NCI-H82 (cell line): ENCODE measurements around the gene TCF12.
A peak's percentile ranks its signal among the peaks of the same experiment; 100 is the strongest.
"Not testable (repeated sequence)": the region's sequence is repeated elsewhere in the genome, so short reads cannot be mapped to it uniquely, and the experiment has no call there.

Source experiments
- DNase-seq: peaks from one replicate; lab custom pipeline; 2025; lab: John Stamatoyannopoulos, UW

TCF12 gene

DNA sequence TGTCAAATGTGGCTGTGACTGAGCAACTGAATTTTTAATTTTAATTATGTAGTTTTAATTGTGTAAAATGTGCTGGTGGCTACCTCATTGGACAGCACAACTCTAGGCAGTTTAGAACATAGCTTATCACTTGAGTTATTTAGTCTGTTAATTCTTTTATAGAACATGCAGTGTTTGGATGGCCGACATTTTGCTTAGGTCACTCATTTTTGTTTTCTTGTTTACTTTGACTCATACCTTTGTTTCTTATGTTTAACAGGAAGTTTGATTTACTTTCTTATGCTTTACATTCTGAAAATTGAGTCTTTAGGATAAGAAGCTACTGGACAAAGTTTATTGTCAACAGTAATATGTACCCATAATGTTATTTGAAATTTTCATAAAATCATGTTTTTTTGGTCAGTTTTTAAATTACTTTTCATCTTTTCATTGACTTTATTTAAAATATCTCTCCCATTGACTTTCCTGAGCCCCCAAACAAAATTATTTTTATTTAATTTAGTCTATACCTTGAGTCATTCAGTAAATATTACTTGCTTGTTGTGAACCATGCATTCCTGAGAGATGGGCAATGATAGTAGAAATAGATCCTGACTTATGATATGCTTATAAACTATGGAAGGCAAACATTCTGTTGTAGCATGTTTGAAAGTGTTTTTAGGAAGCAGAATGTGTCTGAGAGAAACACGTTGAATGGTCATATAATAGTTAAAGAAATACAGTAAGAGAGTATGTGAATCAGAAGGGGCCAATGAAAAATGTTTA lies 60.6 kb downstream of the TCF12 start:
- no peak for DNase-seq

DNA sequence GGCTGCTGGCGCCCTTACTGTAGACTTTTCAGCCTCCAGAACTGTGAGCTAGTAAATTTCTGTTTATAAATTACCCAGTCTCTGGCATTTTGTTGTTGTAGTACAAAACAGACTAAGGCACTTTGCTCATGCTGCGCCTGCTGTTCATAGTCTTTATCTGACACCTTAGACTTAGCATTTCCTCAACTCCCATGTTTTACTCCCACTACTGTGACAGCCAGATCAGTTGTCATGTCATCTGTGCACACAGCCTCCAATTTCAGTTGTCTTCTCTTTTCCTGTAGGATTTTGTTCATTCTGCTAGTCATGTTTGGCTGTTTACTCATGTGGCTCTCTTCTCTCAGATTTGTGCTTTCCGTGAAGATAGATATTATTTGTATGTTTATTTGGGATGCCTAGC lies 62.0 kb downstream of the TCF12 start:
- no peak for DNase-seq

DNA sequence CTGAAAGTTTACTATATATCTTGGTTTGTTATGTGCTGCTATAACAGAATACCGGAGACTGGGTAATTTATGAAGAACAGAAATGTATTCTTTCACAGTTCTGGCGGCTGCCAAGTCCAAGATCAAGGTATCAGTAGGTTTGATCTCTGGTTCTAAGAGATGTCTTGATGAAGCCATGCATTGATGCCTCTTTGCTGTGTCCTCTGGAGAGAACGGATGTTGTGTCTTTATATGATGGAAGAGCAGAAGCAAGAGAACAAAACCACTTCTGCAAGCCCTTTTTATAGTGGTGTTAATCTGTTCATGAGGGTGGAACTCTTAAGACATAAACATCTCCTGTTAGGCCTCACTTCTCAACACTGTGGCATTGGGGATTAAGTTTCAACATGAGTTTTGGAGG lies 62.7 kb downstream of the TCF12 start:
- no peak for DNase-seq

DNA sequence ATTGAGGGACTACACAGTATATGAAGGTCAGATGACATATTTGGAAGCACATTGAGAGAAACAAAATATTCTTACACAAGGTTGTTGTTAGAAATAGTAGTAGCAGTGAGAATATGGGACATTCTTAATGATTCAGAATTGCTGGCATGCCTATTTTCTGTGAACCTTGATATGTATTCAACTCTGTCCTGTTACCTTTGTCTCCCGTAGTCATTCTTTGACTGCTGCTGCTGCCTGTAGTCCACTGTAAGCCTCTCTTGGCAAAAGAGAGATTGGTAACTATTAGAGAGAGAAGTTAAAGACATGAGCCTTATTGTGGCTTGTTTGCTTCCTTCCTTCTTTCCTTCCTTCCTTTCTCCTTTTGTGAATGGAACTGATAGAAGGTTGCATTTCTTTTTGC lies 64.5 kb downstream of the TCF12 start:
- DNase-seq: no peak

DNA sequence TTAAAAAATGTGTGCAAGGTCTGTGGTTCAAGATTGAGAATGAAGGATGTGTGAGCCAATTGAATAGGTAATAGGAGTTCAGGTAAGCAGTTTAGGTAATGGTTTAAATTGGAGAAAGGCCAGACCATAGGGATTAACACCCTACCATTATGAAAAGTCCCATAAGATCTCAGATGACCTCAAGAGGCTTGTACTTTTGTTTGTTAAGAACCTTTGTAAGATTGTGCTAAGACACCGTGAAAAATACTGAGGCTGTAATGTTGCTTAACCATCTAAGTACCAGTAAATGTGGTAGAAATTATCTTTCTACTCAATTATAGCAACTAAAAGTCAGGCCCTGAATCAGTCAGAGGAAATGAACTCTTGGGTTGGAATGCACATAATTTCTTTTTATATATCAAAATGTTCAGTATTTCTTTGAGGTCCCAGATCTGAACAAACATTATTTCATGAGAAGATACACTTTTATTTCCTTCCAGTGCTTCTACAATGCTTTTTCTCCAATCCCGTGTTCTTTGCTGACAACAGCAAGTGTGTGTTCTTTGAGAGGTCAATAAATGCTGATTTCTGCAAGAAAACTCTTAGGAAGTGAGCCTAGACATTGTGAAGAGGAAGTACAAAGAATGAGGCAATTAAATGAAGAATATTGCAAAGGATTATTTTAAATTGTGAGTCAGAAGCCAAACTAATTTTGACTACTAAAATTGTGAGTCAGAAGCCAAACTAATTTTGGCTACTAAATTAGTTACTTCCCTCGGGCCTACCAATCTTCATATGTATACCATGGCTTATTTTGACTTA lies 66.4 kb downstream of the TCF12 start:
- no peak for DNase-seq

DNA sequence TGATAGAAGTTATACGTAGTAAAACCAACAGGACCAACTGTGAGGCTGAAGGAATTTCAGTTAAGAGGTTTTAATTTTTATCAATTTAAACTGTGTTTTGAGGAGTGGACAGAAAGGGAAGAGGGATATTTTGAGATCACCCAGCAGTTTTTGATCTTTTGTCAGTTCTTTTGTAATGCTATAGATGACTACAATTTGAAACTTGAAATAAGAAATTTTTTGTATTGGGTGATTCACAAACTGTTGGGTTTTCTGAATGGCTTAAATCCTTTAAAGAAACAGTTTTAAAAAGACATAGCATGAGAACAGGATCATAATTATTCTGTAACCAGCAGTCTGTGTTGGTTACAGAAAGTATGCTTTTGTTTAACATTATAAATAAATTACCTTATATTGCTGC lies 67.4 kb downstream of the TCF12 start:
- DNase-seq: no peak

DNA sequence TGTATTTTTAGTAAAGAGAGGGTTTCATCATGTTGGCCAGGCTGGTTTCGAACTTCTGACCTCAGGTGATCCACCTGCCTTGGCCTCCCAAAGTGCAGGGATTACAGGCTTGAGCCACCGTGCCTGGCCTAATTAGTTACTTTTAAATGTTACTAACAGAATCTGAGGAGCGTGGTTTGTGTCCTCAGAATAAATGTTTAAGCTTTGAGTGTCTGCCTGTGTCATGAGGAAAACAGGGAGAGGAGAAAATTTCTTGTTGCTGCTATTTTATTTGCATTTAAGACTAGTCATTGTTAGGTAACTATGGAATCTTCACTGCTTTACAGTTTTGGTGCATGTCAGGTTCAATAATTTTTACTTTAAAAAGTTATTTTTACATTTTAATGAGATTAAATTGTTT lies 68.8 kb downstream of the TCF12 start:
- no peak for DNase-seq

DNA sequence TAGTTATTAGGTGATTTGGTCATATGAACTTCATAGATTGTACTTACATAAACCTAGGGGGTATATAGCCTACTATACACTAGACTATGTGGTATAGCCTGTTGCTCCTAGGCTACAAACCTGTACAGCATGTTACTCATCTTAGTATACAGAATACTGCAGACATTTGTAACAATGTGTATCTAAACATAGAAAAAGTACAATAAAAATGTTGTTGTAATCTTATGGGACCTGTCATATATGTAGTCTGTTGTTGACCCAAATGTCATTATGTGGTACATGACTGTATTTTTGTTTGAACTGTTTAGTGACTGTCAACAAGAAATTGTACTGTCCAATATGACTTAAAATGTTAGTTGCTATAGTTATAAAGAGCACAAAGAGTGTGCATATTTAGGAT lies 69.8 kb downstream of the TCF12 start:
- no peak for DNase-seq

DNA sequence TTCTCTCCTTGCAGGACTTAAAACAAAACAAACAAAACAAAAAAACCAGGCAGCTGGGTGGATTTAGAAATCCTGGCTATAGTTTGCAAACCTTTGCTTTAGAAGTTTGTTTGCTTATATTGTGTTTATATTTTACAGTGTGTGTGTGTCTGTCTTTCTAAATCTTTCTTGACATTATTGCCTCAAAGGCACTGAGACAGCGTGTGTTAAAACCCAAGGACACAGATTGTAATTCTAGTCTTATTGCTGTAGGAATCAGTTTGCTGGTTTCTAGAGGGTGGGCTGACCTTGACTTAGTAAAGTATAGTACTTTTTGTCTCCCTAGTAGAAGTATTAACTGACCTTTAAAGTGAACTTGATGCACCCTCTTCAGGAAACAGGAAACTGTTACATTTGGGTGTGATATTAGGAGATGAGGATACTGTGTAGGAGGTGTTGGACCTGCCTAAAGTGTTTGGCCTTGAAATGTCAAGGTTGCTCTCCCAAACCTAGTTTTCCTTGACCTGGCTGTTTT lies 71.0 kb downstream of the TCF12 start:
- DNase-seq: no peak

DNA sequence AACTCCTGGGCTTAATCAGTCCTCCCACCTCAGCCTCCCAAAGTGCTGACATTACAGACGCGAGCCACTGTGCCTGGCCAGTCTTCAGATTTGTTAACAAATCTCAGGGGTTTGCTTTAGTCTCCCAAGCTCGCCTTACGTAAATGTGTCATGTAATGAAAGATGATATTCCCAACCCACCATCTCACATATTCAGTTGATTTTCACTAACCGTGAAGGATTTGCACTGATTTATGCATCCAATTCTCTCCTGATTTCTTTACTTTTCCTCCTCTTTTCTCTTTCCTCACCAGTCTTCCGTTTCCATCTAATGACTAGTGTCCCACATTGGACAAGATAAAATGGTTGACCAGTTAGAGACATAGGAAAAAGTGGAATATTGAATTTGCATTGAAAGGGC lies 72.6 kb downstream of the TCF12 start:
- no peak for DNase-seq

DNA sequence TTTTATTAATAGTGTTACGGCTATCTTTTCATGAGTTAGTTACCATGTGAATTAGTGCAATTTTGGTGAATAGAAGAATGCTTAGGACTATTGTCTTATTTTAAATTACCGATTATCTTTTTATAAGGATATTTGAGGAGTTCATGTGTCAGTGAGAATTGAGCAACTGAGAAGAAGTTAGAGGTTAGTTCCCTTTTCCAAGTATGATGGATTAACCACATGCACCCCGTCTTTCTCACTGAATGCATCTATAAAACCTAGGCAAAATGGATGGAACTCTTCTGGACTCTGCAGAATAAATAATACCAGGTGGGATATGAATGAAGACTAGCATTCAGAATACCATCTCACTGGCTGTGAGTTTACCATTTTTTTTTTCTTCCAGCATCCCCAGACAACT lies 74.3 kb downstream of the TCF12 start:
- DNase-seq: no peak

DNA sequence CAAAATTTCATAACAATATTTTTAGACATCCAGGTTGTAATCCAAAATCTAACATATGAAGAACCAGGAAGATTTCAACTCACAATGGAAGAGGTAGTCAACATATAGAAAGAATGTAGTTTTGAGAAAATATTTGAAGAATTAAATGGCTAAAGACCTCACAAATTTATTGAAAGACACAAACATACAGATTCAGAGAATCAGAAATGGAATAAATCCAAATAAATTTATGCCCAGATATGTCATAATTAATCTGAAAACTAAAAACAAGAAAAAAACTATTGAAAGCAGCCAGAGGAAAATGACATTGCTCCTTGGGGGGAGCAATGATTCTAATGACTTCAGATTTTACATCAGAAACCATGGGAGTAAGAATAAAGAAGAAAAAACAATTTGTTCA lies 75.8 kb downstream of the TCF12 start:
- no peak for DNase-seq

DNA sequence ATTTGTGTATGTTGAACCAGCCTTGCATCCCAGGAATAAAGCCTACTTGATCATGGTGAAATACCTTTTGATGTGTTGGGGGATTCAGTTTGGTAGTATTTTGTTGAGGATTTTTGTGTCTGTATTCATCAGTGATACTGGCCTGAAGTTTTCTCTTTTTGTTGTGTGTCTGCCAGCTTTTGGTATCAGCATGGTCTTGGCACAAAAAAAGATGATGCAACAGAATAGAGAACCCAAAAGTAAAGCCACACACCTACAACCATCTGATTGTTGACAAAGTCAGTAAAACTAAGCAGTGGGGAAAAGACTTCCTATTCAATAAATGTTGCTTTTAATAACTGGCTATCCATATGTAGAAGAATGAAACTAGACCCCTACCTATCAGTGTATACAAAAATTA lies 77.6 kb downstream of the TCF12 start:
- DNase-seq: no peak

DNA sequence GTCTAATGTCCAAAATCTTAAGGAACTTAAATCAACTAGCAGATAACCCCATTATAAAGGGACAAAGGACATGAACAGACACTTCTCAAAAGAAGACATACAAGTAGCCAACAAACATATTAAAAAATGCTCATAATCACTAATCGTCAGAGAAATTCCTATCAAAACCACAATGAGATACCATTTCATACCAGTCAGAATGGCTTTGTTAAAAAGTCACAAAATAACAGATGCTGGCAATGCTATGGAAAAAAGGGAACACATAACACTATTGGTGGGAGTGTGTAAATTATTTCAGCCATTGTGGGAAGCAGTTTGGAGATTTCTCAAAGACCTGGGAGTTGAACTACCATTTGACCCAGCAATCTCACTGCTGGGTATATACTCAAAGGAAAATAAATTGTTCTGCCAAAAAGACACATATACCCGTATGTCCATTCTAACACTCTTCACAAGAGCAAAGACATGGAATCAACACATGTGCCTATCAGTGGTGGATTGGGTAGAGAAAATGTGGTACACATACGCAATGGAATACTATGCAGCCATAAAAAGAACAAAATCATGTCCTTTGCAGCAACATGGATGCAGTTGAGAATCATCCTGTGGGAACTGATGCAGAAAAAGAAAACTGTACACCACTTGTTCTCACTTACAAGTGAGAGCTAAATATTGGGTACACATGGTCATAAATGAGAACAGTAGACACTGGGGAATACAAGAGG lies 78.5 kb downstream of the TCF12 start:
- no peak for DNase-seq

DNA sequence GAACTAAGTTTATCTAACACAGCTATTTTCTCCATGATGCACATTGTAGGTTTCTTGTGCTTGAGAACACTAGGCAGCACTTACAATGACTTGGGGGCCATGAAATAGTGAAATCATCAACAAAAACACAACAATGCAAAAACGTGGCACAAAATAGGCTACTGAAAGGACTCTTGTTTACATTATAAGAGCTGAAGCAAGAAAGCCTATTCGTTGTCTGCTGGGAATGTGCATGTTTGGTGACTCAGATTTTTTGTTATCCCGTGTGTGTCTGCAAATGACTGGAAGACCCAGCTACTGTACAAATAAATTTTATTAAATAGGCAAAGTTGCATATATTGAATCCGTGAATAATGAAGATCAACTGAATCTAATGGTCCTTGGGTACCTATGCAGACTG lies 85.0 kb downstream of the TCF12 start:
- no peak for DNase-seq

DNA sequence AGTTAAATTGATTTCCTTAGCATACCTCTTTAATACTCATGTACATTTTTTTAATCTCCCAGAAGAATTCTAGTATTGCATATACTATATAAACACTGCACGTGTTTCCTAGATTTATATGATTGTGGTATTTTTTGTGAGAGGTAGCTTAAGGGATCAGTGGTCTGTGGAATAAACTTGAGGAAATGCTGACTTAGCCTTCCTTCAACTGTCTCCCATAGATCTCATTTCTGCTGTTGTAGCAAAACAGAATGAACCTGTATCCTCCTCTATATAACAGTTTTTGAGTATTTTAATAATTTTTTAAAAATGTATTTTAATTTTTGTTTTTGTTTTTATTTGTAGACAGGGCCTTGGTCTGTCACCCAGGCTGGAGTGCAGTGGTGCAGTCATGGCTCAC lies 86.8 kb downstream of the TCF12 start:
- no peak for DNase-seq

DNA sequence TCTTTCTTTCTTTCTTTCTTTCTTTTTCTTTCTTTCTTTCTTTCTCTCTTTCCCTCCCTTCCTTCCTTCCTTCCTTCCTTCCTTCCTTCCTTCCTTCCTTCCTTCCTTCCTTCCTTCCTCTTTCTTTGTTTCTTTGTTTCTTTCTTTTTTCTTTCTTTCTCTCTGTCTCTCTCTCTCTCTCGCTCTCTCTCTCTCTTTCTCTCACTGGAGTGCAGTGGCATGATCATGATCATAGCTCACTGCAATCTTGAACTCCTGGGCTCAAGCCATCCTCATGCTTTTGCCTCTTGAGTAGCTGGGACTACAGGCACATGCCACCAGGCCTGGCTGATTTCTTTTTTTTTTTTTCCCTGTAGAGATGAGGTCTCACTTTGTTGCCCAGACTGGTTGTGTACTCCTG lies 89.4 kb downstream of the TCF12 start:
- DNase-seq: not testable (repeated sequence)

DNA sequence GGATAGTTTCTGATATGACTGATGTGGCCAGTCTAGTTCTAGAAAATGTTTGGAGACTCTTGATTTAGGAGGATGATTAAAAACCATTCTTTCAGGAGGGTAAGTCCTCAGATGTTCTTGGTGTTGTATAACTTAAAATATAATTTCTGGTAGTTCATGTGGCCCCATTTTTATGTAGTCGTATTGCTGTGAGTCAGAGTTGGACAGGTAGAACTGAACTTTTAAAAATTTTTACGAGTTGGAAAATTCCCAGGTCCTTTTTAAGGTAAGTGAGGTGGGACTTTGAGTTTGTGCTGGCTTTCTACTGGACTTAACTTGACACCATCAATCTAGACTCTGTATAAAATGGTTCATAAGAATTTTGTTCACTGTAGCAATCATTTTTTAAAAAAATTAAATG lies 92.3 kb downstream of the TCF12 start:
- no peak for DNase-seq

DNA sequence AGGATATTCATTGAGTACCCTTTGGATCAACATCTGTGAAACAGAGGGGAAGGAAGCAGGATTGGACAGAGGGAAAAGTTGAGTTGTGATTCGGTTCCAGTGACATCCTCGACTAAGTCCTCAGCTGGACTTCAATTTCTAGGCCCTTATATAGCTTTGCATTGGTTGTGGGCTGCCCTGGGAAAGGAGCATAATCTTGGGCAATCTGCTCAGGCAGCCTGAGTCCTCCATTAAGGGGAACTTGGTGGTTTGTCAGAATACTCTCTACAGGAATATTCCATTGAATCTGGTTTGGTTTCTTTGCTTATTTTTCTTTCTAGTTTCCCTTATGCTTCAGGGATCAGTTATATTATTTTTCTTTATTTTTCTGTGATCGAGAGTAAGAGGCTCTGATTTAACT lies 94.1 kb downstream of the TCF12 start:
- no peak for DNase-seq

DNA sequence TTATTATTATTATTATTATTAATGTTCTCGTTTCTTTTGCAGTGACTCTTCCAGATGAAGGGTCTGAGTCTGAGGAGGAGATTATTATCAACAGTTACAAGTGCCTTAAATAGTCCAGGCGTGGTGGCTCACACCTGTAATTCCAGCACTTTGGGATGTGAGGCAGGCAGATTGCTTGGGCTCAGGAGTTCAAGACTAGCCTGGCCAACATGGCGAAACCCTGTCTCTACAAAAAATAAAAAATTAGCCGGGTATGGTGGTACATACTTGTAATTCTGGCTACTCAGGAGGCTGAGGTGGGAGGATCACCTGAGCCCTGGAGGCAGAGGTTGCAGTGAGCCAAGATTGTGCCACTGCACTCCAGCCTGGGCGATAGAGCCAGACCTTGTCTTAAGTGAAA lies 96.5 kb downstream of the TCF12 start:
- DNase-seq: not testable (repeated sequence)

DNA sequence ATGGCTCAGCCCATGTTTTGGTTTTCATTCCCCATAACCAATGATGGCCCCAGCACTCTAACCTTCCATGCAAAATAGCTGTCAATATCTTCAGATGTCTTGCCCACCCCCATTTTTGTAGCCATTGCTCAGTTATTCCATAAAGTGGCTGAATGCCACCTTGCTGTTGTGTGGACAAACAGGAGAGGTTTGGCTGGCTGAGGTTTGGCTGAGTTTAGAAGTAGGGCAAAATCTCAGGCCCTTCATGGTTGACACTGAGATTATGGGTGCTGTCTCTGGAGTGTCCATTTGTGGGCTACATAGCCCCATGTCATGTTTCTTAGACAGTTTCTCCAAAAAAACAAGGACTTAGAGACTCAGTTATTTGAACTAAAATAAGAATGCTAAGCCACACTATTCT lies 96.9 kb downstream of the TCF12 start:
- no peak for DNase-seq

DNA sequence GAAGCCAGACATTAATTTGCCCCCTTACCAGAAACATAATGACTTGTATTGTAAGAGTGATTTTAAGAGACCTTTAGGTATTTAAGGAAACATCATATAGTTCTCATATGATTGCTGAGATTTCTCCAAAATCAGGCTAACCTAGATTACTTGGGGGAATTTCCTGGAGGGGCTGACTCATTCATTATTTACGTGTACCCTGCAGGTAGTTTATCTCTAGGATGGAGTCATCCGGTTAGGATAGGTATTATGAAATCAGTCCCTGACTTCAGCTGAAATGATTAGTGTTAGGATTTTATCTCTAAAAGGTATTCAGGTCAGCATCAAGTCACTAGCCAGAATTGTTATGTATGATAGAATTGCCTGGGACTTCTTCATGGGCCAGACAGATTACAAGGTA lies 97.5 kb downstream of the TCF12 start:
- no peak for DNase-seq

DNA sequence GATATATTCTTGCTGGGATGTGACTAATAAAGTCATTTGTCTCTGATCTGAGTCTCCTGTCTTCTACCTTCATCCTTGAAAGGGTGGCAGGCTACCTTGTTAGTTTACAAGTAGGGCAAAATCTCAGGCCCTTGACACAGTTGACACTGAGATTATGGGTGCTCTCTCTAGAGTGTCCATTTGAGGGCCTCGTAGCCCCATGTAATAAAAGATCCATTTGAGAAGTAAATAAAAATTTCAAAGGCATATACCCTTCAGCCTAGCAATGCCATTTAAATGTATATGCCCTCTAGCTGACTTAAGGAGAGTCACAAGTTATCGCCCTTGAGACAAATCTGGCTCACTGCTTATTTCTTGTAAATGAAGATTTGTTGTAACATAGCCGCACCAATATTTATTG lies 98.6 kb downstream of the TCF12 start:
- DNase-seq: peak; percentile 31
